GM18868 (cell line): ENCODE measurements around the gene PEA15.
A peak's percentile ranks its signal among the peaks of the same experiment; 100 is the strongest.

Experiments
- ATAC-seq: cut with Tn5 transposase; IDR thresholded peaks from one replicate; pipeline ENCODE4 v1.9.1; 2021; ENCODE audit warnings: mild to moderate bottlenecking, moderate library complexity; ENCODE audit not compliant: unreplicated experiment

The PEA15 gene

DNA sequence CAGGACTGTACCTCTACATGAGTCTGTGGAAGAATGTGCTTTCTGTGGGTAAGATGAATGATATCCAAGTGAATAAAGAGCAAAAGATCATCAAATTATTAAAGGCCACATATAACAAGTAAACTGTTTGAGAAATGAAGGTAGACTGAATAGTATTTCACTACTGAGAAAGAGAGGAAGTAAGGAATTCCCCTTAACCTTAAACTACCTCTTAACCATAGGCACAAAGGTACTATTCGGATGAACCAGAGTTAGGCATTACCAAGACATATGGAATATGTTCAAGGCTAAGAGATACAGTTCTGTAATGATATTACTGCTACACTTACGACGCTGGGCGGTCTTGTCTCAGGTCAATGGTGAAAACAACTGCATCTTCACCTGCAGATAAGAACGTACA, 31.6 kb downstream of the PEA15 start:
- peak; percentile 63 for ATAC-seq

DNA sequence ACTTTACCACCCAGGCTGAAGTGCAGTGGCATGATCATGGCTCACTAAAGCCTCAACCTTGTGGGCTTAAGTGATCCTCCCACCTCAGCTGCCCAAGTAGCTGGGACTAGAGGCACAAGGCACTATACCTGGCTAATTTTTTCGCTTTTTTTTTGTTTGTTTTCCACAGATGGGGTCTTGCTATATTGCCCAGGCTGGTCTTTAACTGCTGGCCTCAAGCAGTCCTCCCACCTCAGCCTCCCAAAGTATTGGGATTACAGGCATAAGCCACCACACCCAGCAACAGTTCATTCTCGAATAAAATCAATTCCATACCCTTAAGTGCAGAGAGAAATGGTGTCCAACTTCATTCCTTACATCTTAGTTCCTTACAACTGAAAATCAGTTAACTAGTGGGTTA, 32.4 kb downstream of the PEA15 start:
- no peak for ATAC-seq

DNA sequence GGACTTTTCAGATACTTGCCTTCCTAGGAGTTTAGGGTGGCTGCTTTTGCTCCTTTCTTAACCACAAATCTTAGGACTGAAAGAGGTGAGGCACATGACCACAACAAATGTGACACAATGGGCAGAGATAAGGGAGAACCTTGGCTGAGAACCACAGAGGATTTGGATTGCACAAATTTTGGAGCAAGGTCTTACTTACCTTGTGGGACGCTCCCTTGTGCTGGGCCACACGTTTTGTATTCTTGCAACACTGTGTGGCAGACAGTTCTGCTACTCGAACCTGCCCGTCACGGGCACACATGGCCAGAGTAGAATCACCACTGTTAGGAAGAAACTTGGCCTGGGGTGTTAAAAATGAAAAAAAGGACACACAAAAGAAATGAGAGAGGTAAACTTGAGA, 33.2 kb downstream of the PEA15 start:
- no peak for ATAC-seq

DNA sequence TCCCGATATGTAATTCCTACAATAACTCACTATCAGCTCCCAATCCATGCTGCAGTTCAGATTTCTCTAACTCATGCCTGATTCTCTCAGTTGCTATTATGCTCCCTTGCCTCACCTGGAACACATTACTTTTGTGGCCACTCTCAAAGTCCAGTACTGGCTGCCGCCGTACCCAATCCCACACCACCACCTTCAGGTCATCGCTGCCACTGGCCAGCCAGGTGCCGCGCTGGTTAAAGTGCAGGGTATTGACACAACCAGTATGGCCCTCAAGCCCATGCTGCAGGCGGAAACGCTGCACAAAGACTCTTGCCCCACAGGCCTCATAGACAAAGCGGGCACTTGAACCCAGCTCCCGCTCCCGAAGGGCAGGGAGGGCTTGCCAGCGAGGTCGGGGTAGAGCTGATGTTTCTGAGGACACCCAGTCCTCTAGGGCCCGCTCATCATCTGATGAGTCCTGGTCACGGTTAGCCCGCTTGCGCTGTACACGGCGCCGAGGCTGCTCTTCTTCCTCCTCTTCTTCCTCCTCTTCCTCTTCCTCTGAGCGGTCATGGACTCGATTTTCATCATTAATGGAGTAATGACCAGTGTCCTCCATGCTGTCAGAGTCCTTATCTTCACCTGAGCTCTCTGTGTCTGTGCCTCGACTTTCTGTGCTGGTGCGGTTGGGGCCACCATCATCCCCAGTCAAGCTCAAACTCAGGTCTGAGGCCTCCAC, 34.6 kb downstream of the PEA15 start:
- no peak for ATAC-seq

DNA sequence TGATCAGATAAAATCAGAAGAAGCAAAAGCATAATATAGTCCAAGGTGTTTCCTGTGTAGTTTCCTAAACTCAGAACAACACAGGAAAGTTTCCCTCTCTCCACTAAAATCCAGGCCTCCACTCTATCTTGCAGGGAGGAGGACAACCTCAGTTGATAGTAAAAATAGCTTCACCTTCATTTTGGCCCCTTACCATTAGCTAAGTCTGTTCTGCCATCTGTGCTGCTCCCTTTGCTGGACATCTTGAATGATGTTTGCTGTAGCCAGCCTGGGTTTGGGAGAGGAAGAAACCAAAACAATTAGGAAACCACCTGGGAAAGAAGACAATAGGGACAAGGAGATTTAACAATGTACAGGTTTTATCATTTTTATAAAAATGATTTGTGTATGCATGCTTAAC, 38.6 kb downstream of the PEA15 start:
- ATAC-seq: no peak

DNA sequence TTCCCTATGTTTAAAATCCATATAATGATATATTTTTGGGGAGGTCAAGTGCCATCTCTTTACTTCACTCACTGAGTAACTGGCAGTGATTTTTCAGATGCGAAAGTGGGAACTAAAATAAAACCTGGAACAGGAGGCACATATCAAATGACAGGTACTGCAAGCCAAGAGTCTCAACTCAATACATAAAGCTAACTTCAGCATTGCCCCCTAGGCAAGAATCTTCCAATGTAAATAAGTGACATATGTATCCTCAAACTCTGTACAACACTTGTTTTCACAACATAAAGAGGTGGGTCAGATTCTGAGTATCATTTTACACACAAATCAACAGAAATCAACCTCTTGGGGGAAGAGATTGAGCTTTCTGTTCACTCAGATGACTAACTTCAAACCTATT, 39.0 kb downstream of the PEA15 start:
- no peak for ATAC-seq

DNA sequence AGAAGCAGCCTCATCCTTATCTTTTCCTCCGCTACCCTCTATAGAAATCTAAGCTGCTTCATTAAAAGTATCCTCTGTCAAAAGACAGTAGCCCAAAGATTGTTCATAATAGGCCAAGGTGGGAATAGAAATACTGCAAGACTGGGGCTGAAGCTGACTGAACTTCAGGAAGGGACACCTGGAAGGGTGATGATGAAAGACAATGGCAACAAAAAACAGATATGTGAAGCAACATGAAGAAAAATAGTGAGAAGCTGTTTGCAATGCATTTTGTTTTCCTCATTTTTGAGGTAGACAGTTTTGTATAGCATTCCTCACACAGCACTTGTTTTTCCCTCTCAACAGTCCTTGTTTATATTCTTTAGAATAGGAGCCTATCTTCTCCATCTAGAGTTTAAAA, 40.2 kb downstream of the PEA15 start:
- no peak for ATAC-seq

DNA sequence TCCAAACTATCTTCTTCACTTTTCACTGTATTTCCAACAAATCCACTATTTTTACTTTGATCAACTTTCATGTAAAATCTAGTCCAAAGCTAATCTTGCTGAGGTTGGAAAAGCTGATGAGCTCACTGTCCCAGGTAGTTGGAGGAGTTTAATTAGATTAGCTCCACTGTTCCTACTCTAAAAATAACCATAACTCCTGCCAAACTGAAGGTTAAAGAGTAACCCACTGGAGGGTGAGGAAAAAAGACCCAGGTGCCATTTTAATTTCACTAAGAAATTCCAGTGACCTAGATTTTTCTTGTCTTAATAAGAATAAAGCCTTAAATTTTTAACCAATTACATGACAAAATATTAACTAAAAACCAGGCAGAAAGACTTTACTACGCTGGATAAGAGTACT, 41.9 kb downstream of the PEA15 start:
- ATAC-seq: no peak

DNA sequence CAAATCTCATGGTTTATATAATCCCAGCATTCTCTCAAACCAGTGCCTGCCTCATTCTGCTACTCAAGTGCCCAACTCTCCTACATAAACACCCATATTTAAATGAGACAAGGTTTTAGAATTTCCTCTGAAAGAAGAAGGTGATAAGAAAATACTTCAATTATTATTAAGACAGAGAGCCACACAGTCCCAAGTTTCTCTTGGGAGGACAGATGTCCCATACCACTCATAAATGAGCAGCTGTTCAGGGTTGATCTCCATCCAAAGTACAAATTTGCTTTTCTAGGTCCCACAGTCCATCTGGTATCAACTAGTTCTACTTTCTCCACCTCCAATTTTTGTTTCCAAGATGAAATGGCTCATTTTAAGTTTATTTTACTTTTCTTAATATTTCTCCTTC, 45.8 kb downstream of the PEA15 start:
- ATAC-seq: no peak

DNA sequence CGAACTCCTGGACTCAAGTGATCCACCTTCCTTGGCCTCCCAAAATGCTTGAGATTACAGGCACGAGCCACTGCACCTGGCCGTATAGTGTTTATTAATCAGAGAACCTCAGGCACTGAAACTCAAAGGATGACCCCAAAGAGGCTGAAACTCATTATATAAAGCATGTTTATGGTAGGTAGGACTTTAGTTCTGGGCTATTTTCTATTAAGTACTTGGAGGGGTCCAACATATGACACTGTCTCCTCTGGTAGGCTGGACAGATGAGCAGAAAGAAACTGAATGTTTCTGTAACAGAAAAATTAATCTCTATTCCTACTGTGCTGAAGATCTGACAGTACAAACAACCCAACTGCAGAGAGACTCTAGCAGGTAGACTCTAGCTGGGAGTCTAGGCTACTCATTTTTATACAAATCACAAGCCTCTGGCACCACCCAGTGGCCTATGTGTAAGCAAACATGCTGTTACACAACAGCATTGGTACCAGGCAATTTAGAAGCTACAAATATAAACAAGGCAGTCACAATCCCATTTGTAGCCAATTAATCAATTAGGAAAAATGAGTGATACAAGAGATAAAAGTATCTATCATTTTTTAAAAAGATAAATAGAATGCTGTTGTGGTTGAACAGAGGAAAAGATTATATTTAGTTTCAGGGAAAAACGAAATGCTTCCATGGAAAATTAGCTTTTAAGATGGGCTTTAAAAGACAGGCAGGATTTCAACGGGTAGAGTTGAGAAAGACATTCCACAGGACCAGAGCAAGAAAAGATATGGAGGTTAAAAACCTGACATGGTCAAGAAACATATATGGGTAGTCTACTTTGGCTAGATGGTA, 46.7 kb downstream of the PEA15 start:
- peak; percentile 82 for ATAC-seq

DNA sequence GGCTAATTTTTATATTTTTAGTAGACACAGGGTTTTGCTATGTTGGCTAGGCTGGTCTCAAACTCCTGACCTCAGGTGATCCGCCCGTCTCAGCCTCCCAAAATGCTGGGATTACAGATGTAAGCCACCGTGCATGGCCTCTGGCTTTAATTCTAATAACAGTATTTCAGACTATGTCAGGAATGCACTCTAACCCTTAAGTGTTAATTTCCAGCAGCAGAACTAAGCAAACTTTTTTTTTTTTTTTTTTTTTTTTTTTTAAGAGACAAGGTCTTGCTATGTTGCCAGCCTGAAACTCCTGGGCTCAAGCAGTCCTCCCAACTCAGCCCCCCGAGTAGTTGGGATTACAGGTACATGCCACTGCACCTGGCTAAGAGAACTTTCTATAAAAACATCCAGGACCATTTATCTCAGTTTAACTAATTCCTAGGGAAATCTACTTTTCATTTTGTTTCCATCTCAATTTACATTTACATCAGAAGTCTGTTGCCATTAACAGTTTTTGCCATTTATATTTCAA, 50.7 kb downstream of the PEA15 start:
- no peak for ATAC-seq

DNA sequence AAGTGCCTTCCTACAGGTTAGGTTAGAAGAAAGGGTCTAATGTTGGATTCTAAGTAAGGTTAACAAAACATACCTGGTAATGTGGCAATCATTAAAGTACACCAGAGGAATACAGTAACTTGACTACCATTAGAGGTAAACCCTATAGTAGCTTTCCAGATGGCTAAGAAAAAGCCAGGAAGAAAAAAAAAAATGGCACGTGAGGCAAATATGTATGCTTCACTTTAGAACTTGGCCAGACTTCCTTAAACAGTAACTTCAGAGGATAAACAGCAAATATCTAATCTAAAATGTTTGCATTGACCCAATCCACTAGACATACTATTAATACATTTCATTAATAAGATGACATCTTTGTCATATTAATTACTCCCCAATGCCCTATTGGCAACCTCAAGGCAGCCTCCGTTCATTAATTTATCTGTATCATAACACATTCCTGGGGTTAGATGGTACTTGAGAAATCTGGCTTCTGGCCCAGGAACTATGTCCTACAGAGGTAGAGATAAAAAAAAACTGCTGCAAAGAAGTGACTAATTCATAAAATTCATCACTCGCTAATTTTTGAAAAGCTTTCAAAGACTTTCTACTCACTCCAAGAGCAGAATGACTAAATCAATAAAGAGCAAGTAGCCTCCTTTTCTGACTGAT, 51.3 kb downstream of the PEA15 start:
- no peak for ATAC-seq

DNA sequence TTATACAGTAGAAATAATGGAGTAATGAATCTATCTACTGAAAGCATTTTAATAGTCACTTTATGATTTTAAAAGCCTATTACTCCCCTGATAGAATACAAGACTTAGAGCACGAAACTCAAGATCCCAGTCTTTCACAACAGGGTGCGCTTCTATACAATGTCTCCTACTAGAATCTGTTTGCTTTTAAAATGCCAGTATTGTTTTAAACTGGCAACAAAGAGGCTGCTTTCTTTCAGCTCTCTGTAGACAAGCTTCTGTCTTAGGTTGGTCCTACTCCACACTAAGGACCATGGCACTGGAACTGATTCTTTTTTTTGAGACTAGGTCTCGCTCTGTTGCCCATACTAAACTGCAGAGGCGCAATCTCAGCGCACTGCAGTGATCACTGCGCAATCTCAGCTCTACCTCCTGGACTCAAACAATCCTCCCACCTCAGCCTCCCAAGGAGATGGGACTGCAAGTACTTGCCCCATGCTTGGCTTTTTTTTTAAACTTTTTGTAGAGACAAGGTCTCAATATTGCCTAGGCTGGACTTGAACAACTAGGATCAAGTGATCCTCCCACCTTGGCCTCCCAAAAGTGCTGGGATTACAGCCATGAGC, 52.3 kb downstream of the PEA15 start:
- no peak for ATAC-seq

DNA sequence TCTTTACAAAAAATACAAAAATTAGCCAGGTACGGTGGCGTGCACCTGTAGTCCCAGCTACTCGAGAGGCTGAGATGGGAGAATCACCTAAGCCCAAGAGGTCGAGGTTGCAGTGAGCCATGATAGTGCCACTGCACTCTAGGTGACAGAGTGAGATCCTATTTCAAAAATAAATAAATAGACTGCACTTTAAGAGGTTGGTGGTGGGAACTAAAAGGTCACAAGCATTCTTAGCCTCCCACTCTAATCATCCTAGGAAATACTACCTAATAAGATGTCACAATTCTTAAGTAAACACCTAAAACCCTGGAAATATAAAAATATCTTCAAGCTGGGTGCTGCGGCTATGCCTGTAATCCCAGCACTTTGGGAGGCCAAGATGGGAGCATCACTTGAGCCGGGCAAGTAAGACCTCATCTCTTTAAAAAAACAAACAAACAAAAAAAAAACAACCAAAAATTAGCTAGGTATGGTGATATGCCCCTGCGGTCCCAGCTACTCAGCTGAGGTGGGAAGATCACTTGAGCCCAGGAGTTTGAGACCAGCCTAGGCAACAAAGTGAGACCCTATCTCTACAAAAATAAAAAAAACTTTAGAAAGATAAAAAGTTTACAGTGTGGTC, 53.1 kb downstream of the PEA15 start:
- no peak for ATAC-seq

DNA sequence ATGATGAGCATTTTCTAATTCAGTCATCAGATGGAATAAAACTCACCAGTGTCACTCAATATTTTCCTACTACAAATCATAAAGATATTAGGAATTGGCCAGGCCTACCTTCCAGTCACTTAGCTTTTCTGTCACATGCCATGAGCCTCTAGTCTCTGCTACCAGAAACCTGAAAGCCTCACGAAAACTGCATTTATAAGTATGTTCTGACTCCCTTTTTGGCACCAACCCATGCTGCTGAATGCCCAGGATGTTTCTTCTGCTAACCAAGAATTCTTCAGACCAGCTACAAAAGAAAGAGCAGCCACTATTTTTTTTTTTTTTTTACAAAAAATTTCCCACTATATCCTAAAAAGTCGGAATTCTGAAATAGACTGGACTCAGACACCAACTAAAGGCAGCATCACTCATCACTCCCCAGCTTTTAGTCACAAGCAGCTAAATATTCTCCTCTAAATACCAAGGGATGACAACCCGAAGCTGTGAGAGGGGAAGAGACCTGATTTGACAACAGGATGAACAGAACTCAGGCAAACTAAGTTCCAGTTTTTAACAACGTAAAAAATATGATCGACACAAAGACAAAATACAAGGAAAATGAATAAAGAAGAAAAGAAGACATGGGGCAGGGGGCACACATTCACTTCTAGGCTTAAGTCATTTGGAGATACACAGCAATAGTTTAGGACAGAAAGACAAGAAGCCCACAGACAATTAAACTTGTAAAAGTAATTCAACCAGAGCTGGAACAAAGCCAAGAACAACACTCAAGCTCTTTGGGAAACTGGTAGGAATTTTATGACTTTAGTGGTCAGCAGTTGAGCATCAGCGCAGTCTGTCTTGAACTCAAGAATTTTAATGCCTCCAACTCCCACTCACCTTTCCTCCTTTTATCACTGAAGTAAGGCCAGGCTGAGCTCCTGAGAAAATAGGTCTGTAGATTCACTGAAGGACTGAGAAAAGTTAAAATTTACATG, 55.5 kb downstream of the PEA15 start:
- no peak for ATAC-seq

DNA sequence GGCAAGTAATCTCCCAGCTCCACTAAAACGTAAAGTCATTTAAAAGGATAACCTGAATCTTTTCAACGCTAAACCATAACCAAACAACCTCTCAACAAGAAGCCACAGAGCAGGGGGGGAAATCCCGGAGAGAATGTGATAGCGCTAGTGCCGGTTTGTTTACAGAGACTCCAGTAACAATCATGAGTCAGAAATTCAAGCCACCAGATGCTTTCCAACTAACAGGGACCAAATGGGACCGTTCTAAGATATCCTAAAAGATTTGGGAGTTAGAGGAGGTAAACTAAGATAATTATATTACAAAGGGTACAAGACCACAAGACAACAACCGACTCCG, 56.3 kb downstream of the PEA15 start:
- peak; percentile 46 for ATAC-seq

DNA sequence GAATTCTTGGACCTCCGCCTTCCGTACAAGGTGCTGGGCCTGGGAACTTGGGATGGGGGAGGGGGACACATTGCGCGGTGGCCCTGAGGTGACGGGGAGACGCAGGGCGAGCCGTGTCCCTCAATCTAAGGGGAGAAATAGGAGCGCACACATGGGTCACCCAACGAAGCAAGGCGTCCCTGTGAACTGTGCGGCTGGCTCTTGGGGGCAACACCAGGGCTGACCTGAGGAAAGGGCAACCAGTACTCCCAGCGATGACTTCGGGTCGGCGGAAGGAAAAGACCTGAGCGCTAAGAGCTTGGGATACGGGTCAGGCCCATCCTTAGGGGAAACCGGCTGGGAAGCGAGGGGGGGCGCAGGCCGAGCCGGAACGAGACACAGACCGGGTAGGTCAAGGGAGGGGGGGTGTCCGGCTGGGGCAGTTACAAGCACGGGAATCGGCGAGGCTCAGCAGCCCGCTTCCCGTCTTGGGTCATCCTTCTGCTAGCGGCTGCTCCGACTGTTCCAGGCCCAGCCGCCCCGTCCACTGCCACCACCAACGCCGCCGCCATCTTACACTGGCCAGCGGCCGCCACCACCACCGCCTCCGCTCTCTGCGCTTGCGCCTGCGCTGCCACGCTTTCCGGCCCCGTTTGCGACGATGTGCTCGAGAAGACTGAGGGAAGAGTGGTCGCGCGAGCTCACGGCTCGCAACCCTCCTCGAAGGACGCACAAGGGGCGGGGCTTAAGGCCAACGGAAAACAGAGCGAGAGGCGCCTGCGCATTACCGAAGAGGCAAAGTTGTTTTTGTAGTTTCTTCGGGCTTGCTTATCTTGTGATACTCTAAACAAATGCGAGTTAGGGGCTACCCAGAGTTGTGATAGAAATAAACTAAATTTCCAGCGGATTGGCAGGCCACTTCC, 57.0 kb downstream of the PEA15 start, which contains the start of gene DCAF8:
TSS of gene DCAF8 (minus strand) at position 657 of the 902 bp plus-strand sequence. CDS start 18,541 bp downstream, outside the sequence.
- peak; percentile 80 for ATAC-seq

DNA sequence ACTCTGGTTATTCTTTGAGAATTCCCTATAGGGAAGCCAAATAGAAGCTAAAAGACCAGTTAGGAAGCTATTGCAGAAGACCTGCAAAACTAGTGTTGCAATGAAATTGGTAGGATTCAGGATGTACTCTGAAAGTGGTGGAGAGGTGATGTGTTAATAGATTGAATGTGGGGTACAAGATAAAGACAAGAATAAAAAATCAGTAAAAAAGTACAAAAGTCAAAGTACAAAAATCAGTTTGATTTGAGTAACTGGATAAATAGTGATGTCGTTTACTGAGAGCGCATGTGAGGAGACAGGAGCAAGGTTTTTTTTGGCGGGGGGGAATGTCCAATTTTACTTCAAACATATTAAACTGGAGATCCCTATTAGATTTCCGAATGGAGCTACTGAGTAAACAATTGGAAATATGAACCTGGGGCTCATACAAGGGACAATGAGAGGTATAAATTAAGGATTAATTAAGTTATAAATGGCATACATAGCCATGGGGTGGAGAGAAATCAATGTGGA, 59.7 kb downstream of the PEA15 start:
- no peak for ATAC-seq
